ENCODE results near the gene PHAF1. TPM values are rescaled to one million over a fixed set of nuclear protein-coding genes. Genes with fewer than 3 reads are reported as not detected.

PHAF1 gene
- total and polyA plus RNA-seq, 2 of the 13 experiments (the other 11 are each of a cell fraction or from before 2014, with no cell fraction given): 48.3 to 174 TPM

- no peak for TF ChIP-seq AKAP8 (CRISPR knock-in tag; IDR thresholded peaks at IDR 0.05)
- TF ChIP-seq SP140L (CRISPR knock-in tag; IDR thresholded peaks at IDR 0.05; ENCODE audit: borderline replicate concordance): no peak
- TF ChIP-seq ZSCAN21 (CRISPR knock-in tag; IDR thresholded peaks at IDR 0.05; ENCODE audit: borderline replicate concordance): peak; percentile 12
- TF ChIP-seq ZNF557 (CRISPR knock-in tag; IDR thresholded peaks at IDR 0.05): no peak
- 0 out of 2 replicates have a peak, but pooled peaks have one; percentile 13 for TF ChIP-seq ZNF235 (CRISPR knock-in tag; IDR thresholded peaks at IDR 0.05; ENCODE audit: borderline replicate concordance)
- no peak for TF ChIP-seq MEIS1 (CRISPR knock-in tag; IDR thresholded peaks at IDR 0.05; ENCODE audit: borderline replicate concordance)
- TF ChIP-seq ZNF10 (CRISPR knock-in tag; IDR thresholded peaks at IDR 0.05; ENCODE audit: borderline replicate concordance, low read depth): no peak
- TF ChIP-seq MLLT10 (CRISPR knock-in tag; IDR thresholded peaks at IDR 0.05): no peak
- TF ChIP-seq ELF3 (CRISPR knock-in tag; IDR thresholded peaks at IDR 0.05): no peak
- no peak for TF ChIP-seq KDM1A (CRISPR knock-in tag; IDR thresholded peaks at IDR 0.05)
- 0 out of 2 replicates have a peak, but pooled peaks have one; percentile 3 for TF ChIP-seq TOPORS (CRISPR knock-in tag; IDR thresholded peaks at IDR 0.05)
- TF ChIP-seq ZNF552 (CRISPR knock-in tag; IDR thresholded peaks at IDR 0.05; ENCODE audit: borderline replicate concordance): no peak
- TF ChIP-seq TFAP4 (IDR thresholded peaks at IDR 0.05; ENCODE audit: borderline replicate concordance, low read depth): no peak
- no peak for TF ChIP-seq POGK (CRISPR knock-in tag; conservative IDR thresholded peaks at IDR 0.05)
- TF ChIP-seq ZMAT5 (CRISPR knock-in tag; IDR thresholded peaks at IDR 0.05; ENCODE audit: borderline replicate concordance, low read depth): no peak
- TF ChIP-seq CREM (IDR thresholded peaks at IDR 0.05): no peak
- no peak for TF ChIP-seq CREM (CRISPR knock-in tag; IDR thresholded peaks at IDR 0.05)
- no peak for TF ChIP-seq NCOA5 (CRISPR knock-in tag; IDR thresholded peaks at IDR 0.05)
- no peak for TF ChIP-seq ZSCAN30 (CRISPR knock-in tag; IDR thresholded peaks at IDR 0.05)
- TF ChIP-seq KDM4B (CRISPR knock-in tag; IDR thresholded peaks at IDR 0.05): no peak
- TF ChIP-seq MIER2 (CRISPR knock-in tag; IDR thresholded peaks at IDR 0.05): no peak
- no peak for TF ChIP-seq PITX1 (CRISPR knock-in tag; IDR thresholded peaks at IDR 0.05)
- no peak for TF ChIP-seq ZNF850 (CRISPR knock-in tag; conservative IDR thresholded peaks at IDR 0.05)
- no peak for TF ChIP-seq KDM6A (CRISPR knock-in tag; IDR thresholded peaks at IDR 0.05; ENCODE audit: low read depth)
- TF ChIP-seq MIXL1 (CRISPR knock-in tag; IDR thresholded peaks at IDR 0.05): no peak
- no peak for TF ChIP-seq GMEB2 (CRISPR knock-in tag; IDR thresholded peaks at IDR 0.05; ENCODE audit: low read depth)
- no peak for TF ChIP-seq KLF12 (CRISPR knock-in tag; IDR thresholded peaks at IDR 0.05; ENCODE audit: borderline replicate concordance)
- no peak for TF ChIP-seq KLF16 (CRISPR knock-in tag; IDR thresholded peaks at IDR 0.05)
- no peak for TF ChIP-seq ARNT2 (CRISPR knock-in tag; IDR thresholded peaks at IDR 0.05; ENCODE audit: low read depth)
- no peak for TF ChIP-seq HDAC1 (CRISPR knock-in tag; IDR thresholded peaks at IDR 0.05)
- TF ChIP-seq IRF2 (CRISPR knock-in tag; IDR thresholded peaks at IDR 0.05): no peak
Measured at GRCh38 chr16:67184453-67184994, 74.8 kb downstream of the PHAF1 start (continued).

Measured in HepG2 (cell line).